Omental fat pad (tissue), 4 donors: ENCODE results near the gene PLEK. TPM values are rescaled to one million over a fixed set of nuclear protein-coding genes. Genes with fewer than 3 reads are reported as not detected.

Experiments used
- ATAC-seq: fragments of 150-250 bp; one replicate; pipeline ENCODE4 v1.9.1; 2016; ENCODE audit warnings: mild to moderate bottlenecking, moderate library complexity; ENCODE audit not compliant: low FRiP score
- DNase-seq: peaks from one replicate; pipeline ENCODE4 v3.0.0-alpha.2; 2019; ENCODE audit warnings: low spot score
- total RNA-seq, 4 donors: library from RNA; depleted of rRNA; stranded (reverse); fragments of >200 nt; gene quantifications; one replicate each; pipeline ENCODE4 v1.1.0, GENCODE V29; 2016
- TF ChIP-seq, protein P1 (sequence below), 3 donors: fragments of 450-650 bp; IDR thresholded peaks; one replicate each; pipeline ENCODE4 v1.5.1; 2016 to 2017; ENCODE audit warnings: antibody characterized with exemption in 3 of 3, mild to moderate bottlenecking in 3 of 3, moderate library complexity in 2 of 3

Gene PLEK
- total RNA-seq, 4 donors from 2014 or later = 16.9 to 55.1 (median 31.9) TPM

DNA sequence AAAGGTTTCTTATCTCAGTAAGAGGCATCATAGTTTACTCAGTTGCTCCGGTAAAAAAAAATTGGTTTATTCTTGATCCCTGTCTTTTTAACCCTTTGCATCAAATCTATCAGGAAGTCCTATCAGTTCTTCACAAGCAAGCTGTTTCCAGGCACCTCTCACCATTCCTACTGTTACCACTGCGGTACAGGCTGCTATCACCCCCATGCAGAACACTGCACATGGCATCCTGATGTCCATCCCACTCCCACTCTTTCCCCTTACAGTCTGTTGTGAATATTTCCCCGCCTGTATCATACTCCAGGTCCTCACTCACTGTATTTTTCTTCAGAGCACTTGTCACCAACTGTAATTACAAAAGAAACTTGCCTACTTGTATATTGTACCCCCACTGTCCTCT is 40.0 kb upstream of the PLEK start:
- TF ChIP-seq, protein P1, sequence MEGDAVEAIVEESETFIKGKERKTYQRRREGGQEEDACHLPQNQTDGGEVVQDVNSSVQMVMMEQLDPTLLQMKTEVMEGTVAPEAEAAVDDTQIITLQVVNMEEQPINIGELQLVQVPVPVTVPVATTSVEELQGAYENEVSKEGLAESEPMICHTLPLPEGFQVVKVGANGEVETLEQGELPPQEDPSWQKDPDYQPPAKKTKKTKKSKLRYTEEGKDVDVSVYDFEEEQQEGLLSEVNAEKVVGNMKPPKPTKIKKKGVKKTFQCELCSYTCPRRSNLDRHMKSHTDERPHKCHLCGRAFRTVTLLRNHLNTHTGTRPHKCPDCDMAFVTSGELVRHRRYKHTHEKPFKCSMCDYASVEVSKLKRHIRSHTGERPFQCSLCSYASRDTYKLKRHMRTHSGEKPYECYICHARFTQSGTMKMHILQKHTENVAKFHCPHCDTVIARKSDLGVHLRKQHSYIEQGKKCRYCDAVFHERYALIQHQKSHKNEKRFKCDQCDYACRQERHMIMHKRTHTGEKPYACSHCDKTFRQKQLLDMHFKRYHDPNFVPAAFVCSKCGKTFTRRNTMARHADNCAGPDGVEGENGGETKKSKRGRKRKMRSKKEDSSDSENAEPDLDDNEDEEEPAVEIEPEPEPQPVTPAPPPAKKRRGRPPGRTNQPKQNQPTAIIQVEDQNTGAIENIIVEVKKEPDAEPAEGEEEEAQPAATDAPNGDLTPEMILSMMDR (IDR thresholded peaks at IDR 0.05) = no peak
- ATAC-seq = no peak
- no peak for DNase-seq

DNA sequence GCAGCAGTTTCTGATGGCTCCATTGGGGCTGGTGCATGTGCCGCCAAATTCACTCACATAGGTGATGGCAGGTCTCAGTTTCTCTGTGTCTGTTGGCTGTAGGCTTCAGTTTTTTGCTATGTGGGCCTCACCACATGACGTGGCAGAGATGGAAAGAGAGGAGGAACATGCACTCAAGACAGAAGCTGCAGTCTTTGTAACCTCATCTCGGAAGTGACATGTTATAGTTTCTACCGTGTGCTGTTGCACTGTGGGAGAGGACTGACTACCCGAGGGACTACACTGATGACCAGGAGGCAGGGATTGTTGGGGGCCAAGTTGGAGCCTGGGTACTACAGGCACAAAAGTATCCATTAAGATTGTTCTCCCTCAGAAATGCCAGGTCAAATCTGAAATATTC is 36.2 kb upstream of the PLEK start:
- ATAC-seq = no peak
- no peak for DNase-seq
- TF ChIP-seq, protein P1 (IDR thresholded peaks at IDR 0.05) = no peak

DNA sequence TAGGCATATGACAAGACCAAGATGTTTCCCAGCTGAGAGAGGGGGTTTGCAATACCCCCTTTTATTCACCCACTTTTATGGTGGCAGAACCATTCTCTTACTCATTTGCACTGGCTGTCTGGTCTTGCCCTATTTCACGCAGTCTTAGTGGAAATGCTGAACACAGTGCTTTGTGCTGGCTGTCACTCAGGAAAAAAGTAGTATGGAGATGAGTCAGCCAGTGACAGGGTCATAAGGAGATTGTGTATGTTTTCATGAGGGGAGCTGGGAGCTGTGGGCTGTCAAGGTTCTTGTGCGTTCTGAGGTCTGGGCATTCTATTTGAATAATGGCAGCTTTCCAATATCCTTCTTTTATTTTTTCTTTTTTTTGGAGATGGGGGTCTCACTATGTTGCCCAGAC is 34.4 kb upstream of the PLEK start:
- TF ChIP-seq, protein P1 (IDR thresholded peaks at IDR 0.05) = no peak
- no peak for DNase-seq
- ATAC-seq = no peak

DNA sequence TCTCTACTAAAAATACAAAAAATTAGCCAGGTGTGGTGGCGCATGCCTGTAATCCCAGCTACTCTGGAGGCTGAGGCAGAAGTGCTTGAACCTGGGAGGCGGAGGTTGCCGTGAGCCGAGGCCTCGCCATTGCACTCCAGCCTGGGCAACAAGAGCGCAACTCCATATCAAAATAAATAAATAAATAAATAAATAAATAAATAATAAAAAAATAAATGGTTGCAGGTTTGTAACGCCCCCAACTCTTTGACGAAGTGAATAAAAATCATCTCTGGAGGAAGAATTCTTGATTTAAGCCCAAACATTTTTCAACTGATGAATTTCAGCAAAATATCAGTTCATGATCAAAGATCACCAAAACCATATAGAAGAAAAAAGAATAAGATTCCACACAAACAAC is 32.1 kb upstream of the PLEK start:
- TF ChIP-seq, protein P1 (IDR thresholded peaks at IDR 0.05) = no peak
- DNase-seq (no peak), ATAC-seq (no peak)

DNA sequence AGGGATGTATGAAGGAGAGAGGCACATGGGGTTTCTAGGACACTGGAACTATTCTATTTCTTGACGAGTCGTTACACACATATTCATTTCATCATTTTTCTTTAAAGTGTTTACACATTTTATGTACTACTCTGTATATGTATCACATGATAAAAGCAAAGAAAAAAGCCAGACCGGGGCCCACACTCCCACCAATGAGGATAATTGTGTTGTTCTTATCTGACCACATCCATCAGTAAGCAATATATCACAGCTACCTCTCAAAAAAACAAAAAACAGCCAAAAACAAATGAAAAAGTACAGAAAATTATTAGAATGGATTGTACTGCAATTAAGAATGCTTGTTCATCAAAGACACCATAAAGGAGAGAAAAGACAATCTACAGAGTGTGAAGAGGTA is 31.2 kb upstream of the PLEK start:
- DNase-seq (no peak), ATAC-seq (no peak)
- TF ChIP-seq, protein P1 (IDR thresholded peaks at IDR 0.05) = no peak

DNA sequence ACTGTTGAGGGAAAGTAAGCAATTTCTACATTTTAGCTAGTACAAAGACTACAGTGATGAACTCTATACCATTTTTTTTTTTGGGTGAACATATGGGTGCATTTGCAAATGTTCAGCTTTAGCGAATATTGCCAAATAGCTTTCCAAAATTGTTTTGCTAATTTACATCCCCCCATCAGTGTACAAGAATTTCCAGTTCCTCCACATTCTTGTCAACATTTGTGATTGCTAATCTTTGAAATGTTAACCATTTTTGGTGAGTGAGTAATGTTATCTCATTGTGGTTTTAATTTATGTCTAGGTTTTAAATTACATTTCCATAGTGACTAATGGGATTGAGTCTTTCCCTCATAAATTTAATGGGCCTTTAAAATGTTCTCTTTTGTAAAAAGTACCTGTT is 28.9 kb upstream of the PLEK start:
- DNase-seq (no peak), ATAC-seq (no peak)
- TF ChIP-seq, protein P1 (IDR thresholded peaks at IDR 0.05) = no peak

DNA sequence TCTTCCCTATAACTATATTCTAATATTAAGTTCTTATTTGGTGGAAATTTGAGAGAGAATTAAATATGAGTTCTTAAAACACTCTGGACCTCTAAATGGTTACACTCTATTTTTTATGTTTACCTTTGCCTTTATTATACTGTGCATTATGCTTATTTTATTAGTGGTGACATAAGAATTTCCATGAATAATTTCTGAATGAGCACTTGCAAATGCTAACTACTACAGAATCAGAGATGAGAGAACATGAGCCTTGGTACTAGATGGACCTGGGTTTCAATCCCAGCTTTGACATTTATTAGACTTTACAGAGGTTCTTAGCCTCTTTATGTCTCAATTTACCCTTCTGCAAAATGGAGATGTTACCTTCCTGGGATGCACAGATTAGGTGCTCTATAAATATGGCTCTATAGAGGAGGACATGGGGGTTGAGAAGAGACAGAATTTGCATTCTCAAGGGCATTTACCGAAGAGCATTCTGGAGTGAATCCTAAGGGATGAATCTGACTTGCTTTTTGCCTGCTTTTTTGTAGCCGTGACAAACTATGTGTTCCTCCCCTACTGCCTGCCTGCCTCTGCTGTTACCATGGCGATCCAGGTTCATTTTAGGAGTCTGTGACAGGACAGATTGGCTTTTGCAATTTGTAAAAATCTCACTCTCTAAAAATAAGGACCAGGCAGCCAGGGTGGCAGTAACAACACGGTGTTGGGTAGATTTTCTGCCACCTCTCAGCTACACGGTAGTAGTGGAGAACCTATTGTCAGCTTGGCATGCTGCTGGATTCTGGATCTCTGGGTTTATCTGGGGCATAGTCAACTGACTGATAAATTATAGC is 24.6 kb upstream of the PLEK start:
- no peak for ATAC-seq
- TF ChIP-seq, protein P1 (IDR thresholded peaks at IDR 0.05) = no peak
- no peak for DNase-seq
